ENCODE measurements around the gene NPDC1. TPM values are rescaled to one million over a fixed set of nuclear protein-coding genes. Genes with fewer than 3 reads are reported as not detected.
A peak's percentile ranks its signal among the peaks of the same experiment; 100 is the strongest.

The NPDC1 gene
- total RNA-seq, 1 donor from 2014 or later = 26.6 TPM

DNA sequence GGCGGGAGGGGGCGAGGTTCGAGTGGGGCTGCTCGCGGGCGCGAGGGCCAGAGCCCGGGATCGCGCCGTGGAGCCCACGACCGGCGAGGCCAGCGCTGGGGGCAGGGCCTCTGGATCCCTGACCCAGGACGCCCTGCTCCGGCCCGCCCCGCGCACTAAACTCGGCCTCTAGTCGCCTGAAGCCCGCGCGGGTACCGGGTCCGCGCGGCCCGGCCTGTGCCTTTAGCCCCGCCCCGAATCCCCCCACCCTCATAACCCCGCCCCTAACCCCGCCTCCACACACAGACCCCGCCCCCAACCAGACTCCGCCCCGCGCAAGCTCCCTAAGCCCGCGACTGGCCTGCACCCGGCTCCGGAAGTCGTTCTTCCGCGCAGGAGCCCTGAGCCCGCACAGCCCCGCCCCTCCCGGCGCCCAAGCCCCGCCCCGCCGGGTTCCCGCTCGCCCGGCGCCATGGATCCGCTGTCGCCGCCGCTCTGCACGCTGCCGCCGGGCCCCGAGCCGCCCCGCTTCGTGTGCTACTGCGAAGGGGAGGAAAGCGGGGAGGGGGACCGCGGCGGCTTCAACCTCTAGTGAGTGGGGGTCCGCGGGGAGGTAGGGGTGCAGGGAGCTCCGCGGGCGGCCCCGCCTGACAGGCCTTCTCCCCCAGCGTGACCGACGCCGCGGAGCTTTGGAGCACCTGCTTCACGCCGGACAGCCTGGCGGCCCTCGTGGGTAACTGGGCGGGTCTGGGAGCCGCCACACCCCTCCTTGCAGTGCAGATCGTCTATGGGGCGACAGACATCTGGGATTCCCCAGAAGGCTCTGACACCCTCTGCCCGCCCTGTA is 53.8 kb downstream of the NPDC1 start, which contains the start of gene PAXX:
TSS of gene PAXX (plus strand) at position 430 of the 826 bp plus-strand sequence. CDS start at position 452, 22 bp downstream.
- peak; percentile 77 for ATAC-seq

DNA sequence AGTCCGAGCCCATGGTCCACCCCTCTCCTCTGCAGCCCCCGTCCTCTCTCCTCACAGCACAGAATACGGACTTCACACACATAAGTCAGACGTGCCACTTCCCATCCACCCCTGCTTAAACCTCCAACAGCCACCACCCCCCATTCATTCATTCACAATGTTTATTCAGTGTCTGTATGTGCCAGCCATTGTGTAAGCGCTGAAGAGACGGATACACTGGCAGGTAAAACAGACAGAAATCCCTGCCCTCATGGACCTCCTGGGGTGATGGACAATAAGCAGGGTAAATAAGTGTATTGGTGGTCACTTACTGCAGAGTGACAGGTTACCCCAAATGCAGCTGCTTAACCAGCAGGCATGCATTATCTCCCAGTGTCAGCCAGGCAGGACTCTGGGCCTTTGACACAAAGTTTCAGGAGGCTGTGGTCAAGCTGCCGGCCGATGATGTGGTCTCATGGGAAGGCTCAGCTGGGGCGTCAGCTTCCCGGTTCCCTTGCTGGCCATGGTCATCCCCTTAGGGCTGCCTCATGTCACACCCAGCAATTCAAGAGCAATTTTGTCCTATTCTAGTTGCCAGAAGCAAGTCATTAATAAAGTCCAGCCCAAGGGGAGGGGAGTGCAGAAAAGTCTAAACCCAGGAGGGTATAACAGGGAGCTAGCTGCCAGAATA is 55.6 kb downstream of the NPDC1 start:
- no peak for ATAC-seq

Other genes with a start within 250 kb of the NPDC1 start
- not detected for gene CCDC183, start 249.8 kb downstream of the NPDC1 start, total RNA-seq
- 52.6 TPM for gene RABL6, start 238.2 kb downstream of the NPDC1 start, total RNA-seq
- gene AJM1, start 203.7 kb downstream of the NPDC1 start, total RNA-seq = 1.1 TPM
- 74.4 TPM for gene PHPT1, start 196.8 kb downstream of the NPDC1 start, total RNA-seq
- gene MAMDC4, start 193.8 kb downstream of the NPDC1 start, total RNA-seq = 1.3 TPM
- gene EDF1, start 179.9 kb downstream of the NPDC1 start, total RNA-seq = 296 TPM
- 11.1 TPM for gene TRAF2, start 159.7 kb downstream of the NPDC1 start, total RNA-seq
- 71.9 TPM for gene FBXW5, start 101.4 kb downstream of the NPDC1 start, total RNA-seq
- not detected for gene C8G, start 100.9 kb downstream of the NPDC1 start, total RNA-seq
- 0.80 TPM for gene LCN12, start 93.9 kb downstream of the NPDC1 start, total RNA-seq
- 18.4 TPM for gene PTGDS, start 68.7 kb downstream of the NPDC1 start, total RNA-seq
- 0.20 TPM for gene LCNL1, start 63.2 kb downstream of the NPDC1 start, total RNA-seq
- 33.1 TPM for gene PAXX, start 53.8 kb downstream of the NPDC1 start, total RNA-seq
- 154 TPM for gene CLIC3, start 49.6 kb downstream of the NPDC1 start, total RNA-seq
- 2.0 TPM for gene ABCA2, start 17.9 kb downstream of the NPDC1 start, total RNA-seq
- 0.12 TPM for gene FUT7, start 14.1 kb downstream of the NPDC1 start, total RNA-seq
- gene ENTPD2, start 7.9 kb upstream of the NPDC1 start, total RNA-seq = 2.9 TPM
- 13.8 TPM for gene SAPCD2, start 24.4 kb upstream of the NPDC1 start, total RNA-seq
- gene UAP1L1, start 31.3 kb upstream of the NPDC1 start, total RNA-seq = 4.9 TPM
- 46.2 TPM for gene MAN1B1, start 40.8 kb upstream of the NPDC1 start, total RNA-seq
- 75.3 TPM for gene DPP7, start 68.6 kb upstream of the NPDC1 start, total RNA-seq
- gene GRIN1, start 93.0 kb upstream of the NPDC1 start, total RNA-seq = 0.12 TPM
- gene LRRC26, start 123.9 kb upstream of the NPDC1 start, total RNA-seq = 1.6 TPM
- not detected for gene TMEM210, start 125.9 kb upstream of the NPDC1 start, total RNA-seq
- gene ANAPC2, start 142.4 kb upstream of the NPDC1 start, total RNA-seq = 25.0 TPM
- 86.8 TPM for gene SSNA1, start 142.5 kb upstream of the NPDC1 start, total RNA-seq
- gene TPRN, start 154.6 kb upstream of the NPDC1 start, total RNA-seq = 20.5 TPM
- gene TMEM203, start 159.5 kb upstream of the NPDC1 start, total RNA-seq = 24.8 TPM
- gene NDOR1, start 159.5 kb upstream of the NPDC1 start, total RNA-seq = 8.6 TPM
- gene RNF208, start 176.1 kb upstream of the NPDC1 start, total RNA-seq = 11.2 TPM
- gene CYSRT1, start 179.0 kb upstream of the NPDC1 start, total RNA-seq = 156 TPM
- 2.7 TPM for gene RNF224, start 181.3 kb upstream of the NPDC1 start, total RNA-seq
- gene SLC34A3, start 184.7 kb upstream of the NPDC1 start, total RNA-seq = 0.68 TPM
- gene TUBB4B, start 195.1 kb upstream of the NPDC1 start, total RNA-seq = 321 TPM
- not detected for gene STPG3, start 205.1 kb upstream of the NPDC1 start, total RNA-seq
- 36.7 TPM for gene NELFB, start 209.2 kb upstream of the NPDC1 start, total RNA-seq
- 15.4 TPM for gene TOR4A, start 231.5 kb upstream of the NPDC1 start, total RNA-seq